ENCODE data around the gene COX14. TPM values are rescaled to one million over a fixed set of nuclear protein-coding genes. Genes with fewer than 3 reads are reported as not detected.

COX14 gene
- total RNA-seq, 1 donor from 2014 or later: 73.1 TPM

- TF ChIP-seq CTCF (conservative IDR thresholded peaks at IDR 0.05; ENCODE audit: low read depth, low read length): peak; percentile 51
- DNase-seq (ENCODE audit: low read depth): peak; percentile 57
- H3K4me3 ChIP-seq (ENCODE audit: low read depth, low read length): peak within 1 kb of the TSS; percentile 83
Observed at GRCh38 chr12:50084775-50085614, 27.0 kb upstream of the COX14 start, which contains the start of gene SMARCD1. Gene SMARCD1, plus strand, starts transcription at chr12:50085342. Its CDS starts 28 bp downstream, at chr12:50085370.

- no peak for TF ChIP-seq CTCF (conservative IDR thresholded peaks at IDR 0.05; ENCODE audit: low read depth, low read length)
- DNase-seq (ENCODE audit: low read depth): no peak
Observed at GRCh38 chr12:50085615-50086072, 26.4 kb upstream of the COX14 start.

GRCh38 chr12:50086148-50086547, 25.9 kb upstream of the COX14 start:
- DNase-seq (ENCODE audit: low read depth): no peak
- H3K4me3 ChIP-seq (ENCODE audit: low read depth, low read length): peak overlapping the region; percentile 83
- no peak for TF ChIP-seq CTCF (conservative IDR thresholded peaks at IDR 0.05; ENCODE audit: low read depth, low read length)

More at GRCh38 chr12:50085615-50086072, 26.4 kb upstream of the COX14 start:
- peak overlapping the region; percentile 83 for H3K4me3 ChIP-seq (ENCODE audit: low read depth, low read length)

- no peak for TF ChIP-seq CTCF (conservative IDR thresholded peaks at IDR 0.05; ENCODE audit: low read depth, low read length)
- no peak overlapping the region for H3K4me3 ChIP-seq (ENCODE audit: low read depth, low read length)
- no peak for DNase-seq (ENCODE audit: low read depth)
Observed at GRCh38 chr12:50087151-50087550, 24.9 kb upstream of the COX14 start.

GRCh38 chr12:50087995-50088394, 24.0 kb upstream of the COX14 start:
- no peak for TF ChIP-seq CTCF (conservative IDR thresholded peaks at IDR 0.05; ENCODE audit: low read depth, low read length)
- DNase-seq (ENCODE audit: low read depth): no peak
- no peak overlapping the region for H3K4me3 ChIP-seq (ENCODE audit: low read depth, low read length)

GRCh38 chr12:50088577-50089335, 23.3 kb upstream of the COX14 start:
- TF ChIP-seq CTCF (conservative IDR thresholded peaks at IDR 0.05; ENCODE audit: low read depth, low read length): peak; percentile 91
- no peak overlapping the region for H3K4me3 ChIP-seq (ENCODE audit: low read depth, low read length)
- no peak for DNase-seq (ENCODE audit: low read depth)

All from epithelial cell of proximal tubule (primary cell).